Liver (tissue), 9 donors: ENCODE data around the gene GMEB2. TPM values are rescaled to one million over a fixed set of nuclear protein-coding genes. Genes with fewer than 3 reads are reported as not detected.

ENCODE experiments used
- DNase-seq: peaks from one replicate; pipeline ENCODE4 v3.0.0-alpha.2; 2017; ENCODE audit warnings: low spot score
- H3K27ac ChIP-seq, 2 donors: one replicate each; pipeline ENCODE4 v1.7.0; 2013; ENCODE audit warnings: inconsistent platforms in 2 of 2, low read length in 2 of 2, control low read depth in 1 of 2, low read depth in 1 of 2, mild to moderate bottlenecking in 1 of 2
- H3K27me3 ChIP-seq, 4 donors: one replicate each; pipeline versions ENCODE4 v1.6.1 to v1.7.0; 2013; ENCODE audit warnings: low read length in 3 of 4, inconsistent platforms in 1 of 4, mild to moderate bottlenecking in 1 of 4, moderate library complexity in 1 of 4; ENCODE audit not compliant: control insufficient read depth in 4 of 4, insufficient read depth in 4 of 4
- H3K36me3 ChIP-seq, 4 donors: one replicate each; pipeline versions ENCODE4 v1.6.1 to v1.7.0; 2013; ENCODE audit warnings: low read length in 3 of 4, mild to moderate bottlenecking in 3 of 4, low read depth in 1 of 4, moderate library complexity in 1 of 4; ENCODE audit not compliant: control insufficient read depth in 4 of 4, insufficient read depth in 3 of 4
- H3K4me1 ChIP-seq, 4 donors: one replicate each; pipeline versions ENCODE4 v1.6.1 to v1.7.0; 2013; ENCODE audit warnings: low read length in 3 of 4, mild to moderate bottlenecking in 3 of 4, moderate library complexity in 1 of 4; ENCODE audit not compliant: control insufficient read depth in 4 of 4, insufficient read depth in 4 of 4
- H3K4me3 ChIP-seq, 3 donors: one replicate each; pipeline versions ENCODE4 v1.6.1 to v1.7.0; 2013; ENCODE audit warnings: low read length in 3 of 3, control low read depth in 1 of 3, low read depth in 1 of 3, mild to moderate bottlenecking in 1 of 3
- H3K9ac ChIP-seq, 2 donors: one replicate each; pipeline ENCODE4 v1.7.0; 2013; ENCODE audit warnings: low read length in 2 of 2, mild to moderate bottlenecking in 2 of 2, moderate library complexity in 2 of 2, control low read depth in 1 of 2, low read depth in 1 of 2
- H3K9me3 ChIP-seq, 4 donors: one replicate each; pipeline versions ENCODE4 v1.6.1 to v1.7.0; 2013; ENCODE audit warnings: low read length in 3 of 4; ENCODE audit not compliant: control insufficient read depth in 4 of 4
- ATF3 ChIP-seq: IDR thresholded peaks from 2 replicates; pipeline ENCODE4 v1.6.1; 2016; ENCODE audit warnings: antibody characterized with exemption
- EGR1 ChIP-seq, 2 donors: IDR thresholded peaks; 2 replicates each; pipeline ENCODE4 v1.6.1; 2016 to 2018; ENCODE audit warnings: antibody characterized with exemption in 2 of 2, low read depth in 2 of 2
- FOXA1 ChIP-seq: IDR thresholded peaks from 2 replicates; pipeline ENCODE4 v1.6.1; 2016; ENCODE audit warnings: antibody characterized with exemption
- FOXA2 ChIP-seq: IDR thresholded peaks from 2 replicates; pipeline ENCODE4 v1.6.1; 2016; ENCODE audit warnings: antibody characterized with exemption
- GABPA ChIP-seq, 2 donors: IDR thresholded peaks in 1 of 2; conservative IDR thresholded peaks in 1 of 2; 2 replicates each; pipeline ENCODE4 v1.6.1; 2016; ENCODE audit warnings: antibody characterized with exemption in 2 of 2, mild to moderate bottlenecking in 1 of 2, moderate library complexity in 1 of 2
- HNF4A ChIP-seq, 2 donors: conservative IDR thresholded peaks; 2 replicates each; pipeline ENCODE4 v1.6.1; 2016; ENCODE audit warnings: antibody characterized with exemption in 2 of 2, mild to moderate bottlenecking in 2 of 2
- HNF4G ChIP-seq: IDR thresholded peaks from 2 replicates; pipeline ENCODE4 v1.6.1; 2016; ENCODE audit warnings: antibody characterized with exemption
- JUND ChIP-seq, 2 donors: IDR thresholded peaks; 2 replicates each; pipeline ENCODE4 v1.6.1; 2016; ENCODE audit warnings: antibody characterized with exemption in 2 of 2
- NR2F2 ChIP-seq: IDR thresholded peaks from 2 replicates; pipeline ENCODE4 v1.6.1; 2016; ENCODE audit warnings: antibody characterized with exemption
- RAD21 ChIP-seq, 2 donors: IDR thresholded peaks; 2 replicates each; pipeline ENCODE4 v1.6.1; 2016; ENCODE audit warnings: antibody characterized with exemption in 2 of 2, mild to moderate bottlenecking in 2 of 2
- REST ChIP-seq: IDR thresholded peaks from 2 replicates; pipeline ENCODE4 v1.6.1; 2016; ENCODE audit warnings: antibody characterized with exemption, mild to moderate bottlenecking
- RXRA ChIP-seq, 2 donors: IDR thresholded peaks; 2 replicates each; pipeline ENCODE4 v1.6.1; 2017 to 2018; ENCODE audit warnings: antibody characterized with exemption in 2 of 2, mild to moderate bottlenecking in 1 of 2
- SP1 ChIP-seq: IDR thresholded peaks from 2 replicates; pipeline ENCODE4 v1.6.1; 2018; ENCODE audit warnings: antibody characterized with exemption, mild to moderate bottlenecking
- TAF1 ChIP-seq: conservative IDR thresholded peaks from 2 replicates; pipeline ENCODE4 v1.6.1; 2016; ENCODE audit warnings: antibody characterized with exemption, mild to moderate bottlenecking
- YY1 ChIP-seq: IDR thresholded peaks from 2 replicates; pipeline ENCODE4 v1.6.1; 2016; ENCODE audit warnings: antibody characterized with exemption, mild to moderate bottlenecking
- WGBS: extraction: QIAGEN DNeasy Blood & Tissue Kit; methylation state at CpG from one replicate; pipeline ENCODE4 v1.1.7; 2013; 5-methylcytosine and 5-hydroxymethylcytosine counted together
- polyA plus RNA-seq, 2 donors: library from polyadenylated mRNA; stranded (reverse) in 1 of 2; unstranded in 1 of 2; fragments of 200-250 nt in 1 of 2; fragments of >200 nt in 1 of 2; fragmentation: Nextera tagmentation in 1 of 2; extraction: Ambion mirVana in 1 of 2; gene quantifications; one replicate each; pipeline versions ENCODE4 v1.2.1 to v1.2.3, GENCODE V29; 2013 to 2015
- total RNA-seq, 2 donors: library from RNA; depleted of rRNA; stranded (reverse); fragments of >200 nt; gene quantifications; one replicate each; pipeline ENCODE4 v1.2.3, GENCODE V29; 2014
- TF ChIP-seq, protein P1 (sequence below): IDR thresholded peaks from 2 replicates; pipeline ENCODE4 v1.6.1; 2016; ENCODE audit warnings: antibody characterized with exemption
- TF ChIP-seq, protein P2 (sequence below): IDR thresholded peaks from 2 replicates; pipeline ENCODE4 v1.6.1; 2016; ENCODE audit warnings: antibody characterized with exemption
- TF ChIP-seq, protein P3 (sequence below): fragments of 150-350 bp; IDR thresholded peaks from 2 replicates; pipeline ENCODE4 v1.5.1; 2017; ENCODE audit warnings: improper control_type of control experiment, low read depth, low read length; ENCODE audit not compliant: missing input control
- donor health status: healthy.
- donor health status: healthy.
- donor health status: healthy.
- donor health status: healthy.
- donor health status: healthy.

Gene GMEB2
- total and polyA plus RNA-seq, 4 donors, result 1.3 to 8.6 (median 5.3) TPM

DNA sequence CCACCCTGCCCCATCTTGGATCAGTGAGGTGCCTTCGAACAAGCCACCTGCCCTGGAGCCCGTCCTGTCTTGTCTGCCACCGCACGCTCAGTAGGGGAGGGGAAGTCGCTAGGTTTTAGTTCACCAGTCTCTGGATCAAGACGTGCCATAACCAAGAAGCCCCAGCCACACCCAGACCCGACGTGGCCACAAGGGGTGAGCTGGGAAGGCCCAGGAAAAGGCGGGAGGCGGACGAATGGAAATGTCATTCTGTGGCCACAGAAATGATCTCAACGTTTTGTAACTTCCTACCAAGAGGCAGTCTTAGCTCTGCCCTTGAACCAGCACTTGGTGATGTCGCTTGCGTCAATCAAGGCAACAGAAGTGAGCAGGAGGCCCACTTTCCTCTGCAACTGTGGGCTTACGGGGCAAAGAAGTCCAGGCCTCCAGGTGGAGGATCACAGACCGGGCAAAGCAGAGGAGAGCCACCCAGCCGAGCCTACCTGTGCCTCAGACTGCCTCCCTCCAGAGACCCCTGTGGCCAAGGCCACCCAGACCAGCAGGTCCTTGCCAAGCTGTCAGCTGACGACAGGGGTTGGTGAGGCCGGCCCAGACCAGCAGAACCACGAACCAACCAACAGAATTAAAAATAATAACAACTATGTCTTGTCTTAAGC, 14.5 kb downstream of the GMEB2 start:
- Histone ChIP-seq H3K27me3 (no peaks in the 10 kb centered on the region), H3K36me3 (peaks cover 0 to 4% (median 3%) of the 10 kb centered on the region in 4 donors), H3K9ac (no peak overlapping the region), H3K4me1 (no peaks in the 10 kb centered on the region), H3K27ac (peak overlapping the region in 1 of 2 donors; percentile 7), H3K9me3 (no peaks in the 10 kb centered on the region), H3K4me3 (no peak overlapping the region)
- 82% methylated on average over 20 of the region's 20 CpGs for WGBS
- no peak for DNase-seq
- no peak for TF ChIP-seq HNF4G
- no peak for TF ChIP-seq TAF1
- no peak for TF ChIP-seq JUND (IDR thresholded peaks at IDR 0.05)
- TF ChIP-seq HNF4A (conservative IDR thresholded peaks at IDR 0.05), result no peak
- no peak for TF ChIP-seq FOXA1
- no peak for TF ChIP-seq FOXA2
- no peak for TF ChIP-seq GABPA (IDR thresholded peaks at IDR 0.05 in 1 of 2, conservative IDR thresholded peaks at IDR 0.05 in 1 of 2)
- TF ChIP-seq REST, result no peak
- no peak for TF ChIP-seq RAD21 (IDR thresholded peaks at IDR 0.05)
- TF ChIP-seq, protein P1, sequence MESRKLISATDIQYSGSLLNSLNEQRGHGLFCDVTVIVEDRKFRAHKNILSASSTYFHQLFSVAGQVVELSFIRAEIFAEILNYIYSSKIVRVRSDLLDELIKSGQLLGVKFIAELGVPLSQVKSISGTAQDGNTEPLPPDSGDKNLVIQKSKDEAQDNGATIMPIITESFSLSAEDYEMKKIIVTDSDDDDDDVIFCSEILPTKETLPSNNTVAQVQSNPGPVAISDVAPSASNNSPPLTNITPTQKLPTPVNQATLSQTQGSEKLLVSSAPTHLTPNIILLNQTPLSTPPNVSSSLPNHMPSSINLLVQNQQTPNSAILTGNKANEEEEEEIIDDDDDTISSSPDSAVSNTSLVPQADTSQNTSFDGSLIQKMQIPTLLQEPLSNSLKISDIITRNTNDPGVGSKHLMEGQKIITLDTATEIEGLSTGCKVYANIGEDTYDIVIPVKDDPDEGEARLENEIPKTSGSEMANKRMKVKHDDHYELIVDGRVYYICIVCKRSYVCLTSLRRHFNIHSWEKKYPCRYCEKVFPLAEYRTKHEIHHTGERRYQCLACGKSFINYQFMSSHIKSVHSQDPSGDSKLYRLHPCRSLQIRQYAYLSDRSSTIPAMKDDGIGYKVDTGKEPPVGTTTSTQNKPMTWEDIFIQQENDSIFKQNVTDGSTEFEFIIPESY, result no peak
- TF ChIP-seq EGR1 (IDR thresholded peaks at IDR 0.05; ENCODE audit: low read depth in 2 of 2), result no peak
- no peak for TF ChIP-seq RXRA (IDR thresholded peaks at IDR 0.05)
- TF ChIP-seq, protein P2, sequence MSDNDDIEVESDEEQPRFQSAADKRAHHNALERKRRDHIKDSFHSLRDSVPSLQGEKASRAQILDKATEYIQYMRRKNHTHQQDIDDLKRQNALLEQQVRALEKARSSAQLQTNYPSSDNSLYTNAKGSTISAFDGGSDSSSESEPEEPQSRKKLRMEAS, result no peak
- TF ChIP-seq SP1, result no peak
- TF ChIP-seq, protein P3, sequence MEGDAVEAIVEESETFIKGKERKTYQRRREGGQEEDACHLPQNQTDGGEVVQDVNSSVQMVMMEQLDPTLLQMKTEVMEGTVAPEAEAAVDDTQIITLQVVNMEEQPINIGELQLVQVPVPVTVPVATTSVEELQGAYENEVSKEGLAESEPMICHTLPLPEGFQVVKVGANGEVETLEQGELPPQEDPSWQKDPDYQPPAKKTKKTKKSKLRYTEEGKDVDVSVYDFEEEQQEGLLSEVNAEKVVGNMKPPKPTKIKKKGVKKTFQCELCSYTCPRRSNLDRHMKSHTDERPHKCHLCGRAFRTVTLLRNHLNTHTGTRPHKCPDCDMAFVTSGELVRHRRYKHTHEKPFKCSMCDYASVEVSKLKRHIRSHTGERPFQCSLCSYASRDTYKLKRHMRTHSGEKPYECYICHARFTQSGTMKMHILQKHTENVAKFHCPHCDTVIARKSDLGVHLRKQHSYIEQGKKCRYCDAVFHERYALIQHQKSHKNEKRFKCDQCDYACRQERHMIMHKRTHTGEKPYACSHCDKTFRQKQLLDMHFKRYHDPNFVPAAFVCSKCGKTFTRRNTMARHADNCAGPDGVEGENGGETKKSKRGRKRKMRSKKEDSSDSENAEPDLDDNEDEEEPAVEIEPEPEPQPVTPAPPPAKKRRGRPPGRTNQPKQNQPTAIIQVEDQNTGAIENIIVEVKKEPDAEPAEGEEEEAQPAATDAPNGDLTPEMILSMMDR, result no peak
- no peak for TF ChIP-seq YY1
- TF ChIP-seq NR2F2, result no peak
- TF ChIP-seq ATF3, result no peak
